NCI-H146 (cell line): ENCODE results near the gene CDK4.
"Not testable (repeated sequence)": the region's sequence is repeated elsewhere in the genome, so short reads cannot be mapped to it uniquely, and the experiment has no call there.

Experiments used
- DNase-seq: peaks from one replicate; lab custom pipeline; 2025; lab: John Stamatoyannopoulos, UW

The CDK4 gene

GRCh38 chr12:57751788-57752667 is at the start of gene CDK4:
CDK4 (minus strand) TSS chr12:57752310; CDS start chr12:57751717, 593 bp downstream.
- DNase-seq = peak; percentile 100

- no peak for DNase-seq
Observed at GRCh38 chr12:57800965-57801364, 48.9 kb upstream of the CDK4 start.

GRCh38 chr12:57797933-57798332 is 45.8 kb upstream of the CDK4 start:
- DNase-seq = no peak

GRCh38 chr12:57796996-57797395 is 44.9 kb upstream of the CDK4 start:
- no peak for DNase-seq

- no peak for DNase-seq
Observed at GRCh38 chr12:57795354-57795753, 43.2 kb upstream of the CDK4 start.

DNA sequence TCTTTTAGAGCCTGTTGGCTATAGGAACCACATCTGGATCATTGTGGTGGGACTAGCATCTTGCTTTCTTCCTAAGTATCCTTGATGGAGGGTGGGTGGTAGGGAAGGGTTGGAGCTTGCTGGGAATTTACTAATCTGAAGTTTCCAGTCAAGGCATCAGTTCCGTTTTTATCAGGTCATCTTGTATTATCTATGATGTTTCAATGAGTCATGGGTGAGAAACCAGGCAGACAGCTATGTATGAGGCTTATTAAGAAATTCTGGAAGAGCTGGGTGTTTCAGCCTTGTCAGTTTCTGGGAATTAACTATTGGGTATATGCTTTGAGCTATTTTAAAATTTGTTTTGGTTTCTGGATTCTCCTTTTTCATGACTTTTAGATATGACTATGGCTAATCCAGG is 41.8 kb upstream of the CDK4 start:
- DNase-seq = no peak

DNA sequence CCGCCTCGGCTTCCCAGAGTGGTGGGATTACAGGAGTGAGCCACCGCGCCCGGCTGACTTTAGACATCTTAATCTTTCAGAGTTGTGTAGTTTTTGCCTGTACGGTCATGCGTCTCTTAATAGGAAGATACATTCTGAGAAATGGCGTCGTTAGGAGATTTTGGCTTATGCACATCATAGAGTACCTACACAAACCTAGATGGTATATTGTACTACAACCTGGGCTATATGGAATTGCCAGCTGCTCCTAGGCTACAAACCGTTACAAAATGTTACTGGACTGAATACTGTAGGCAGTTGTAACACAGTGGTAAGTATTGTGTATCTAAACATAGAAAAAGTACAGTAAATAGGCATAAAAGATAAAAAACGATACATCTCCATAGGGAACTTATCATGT is 31.8 kb upstream of the CDK4 start:
- no peak for DNase-seq

DNA sequence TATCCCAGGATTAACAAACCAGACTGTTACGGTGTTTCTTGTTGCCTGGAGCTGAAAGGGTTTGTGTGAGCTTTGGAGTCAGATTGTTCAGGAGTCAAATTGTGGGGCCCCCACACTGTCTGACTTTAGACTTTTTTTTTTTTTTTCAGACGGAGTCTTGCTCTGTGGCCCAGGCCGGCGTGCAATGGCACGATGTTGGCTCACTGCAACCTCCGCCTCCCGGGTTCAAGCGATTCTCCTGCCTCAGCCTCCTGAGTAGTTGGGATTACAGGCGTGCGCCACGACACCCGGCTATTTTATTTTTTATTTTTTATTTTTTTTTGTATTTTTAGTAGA is 31.3 kb upstream of the CDK4 start:
- no peak for DNase-seq

GRCh38 chr12:57782608-57783465 is 30.7 kb upstream of the CDK4 start, which contains the start of gene TSFM:
TSFM (plus strand) TSS chr12:57782787; CDS start chr12:57782802, 15 bp downstream.
- DNase-seq = peak; percentile 92

DNA sequence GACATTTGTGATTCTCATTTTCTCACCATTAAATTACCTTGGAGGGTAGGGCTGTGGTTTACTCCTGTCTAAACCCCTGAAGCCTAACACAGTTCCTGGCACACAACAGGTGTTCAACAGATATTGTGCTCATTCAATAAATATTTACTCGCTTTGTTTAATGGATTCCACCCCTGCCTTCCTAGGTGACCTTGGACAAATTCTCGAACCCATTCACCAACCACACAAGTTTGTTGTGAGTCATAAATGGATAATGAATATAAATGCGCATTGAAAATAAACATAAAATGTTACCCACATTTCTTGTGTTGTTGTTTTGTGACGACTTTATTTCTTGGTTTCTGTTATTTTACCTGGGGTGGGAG is 30.1 kb upstream of the CDK4 start:
- no peak for DNase-seq

DNA sequence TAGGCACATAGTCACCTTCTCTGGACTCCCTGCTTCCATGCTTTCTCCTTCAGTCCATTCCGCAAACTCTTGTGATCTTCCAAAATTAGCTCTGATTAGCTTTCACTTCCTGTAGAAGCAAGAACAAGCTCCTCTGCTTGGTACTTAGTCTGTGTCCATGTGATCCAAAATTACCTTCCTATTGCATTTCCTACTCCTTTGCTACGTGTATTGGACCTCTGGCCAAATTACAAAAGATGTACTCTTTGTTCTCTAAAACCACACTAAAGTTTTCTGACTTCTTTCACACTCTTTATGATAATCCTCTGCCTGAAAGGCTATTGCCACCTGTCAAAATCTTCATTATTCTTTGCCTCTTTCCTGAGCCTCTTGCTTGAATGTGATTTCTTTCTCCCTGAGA is 29.7 kb upstream of the CDK4 start:
- no peak for DNase-seq

DNA sequence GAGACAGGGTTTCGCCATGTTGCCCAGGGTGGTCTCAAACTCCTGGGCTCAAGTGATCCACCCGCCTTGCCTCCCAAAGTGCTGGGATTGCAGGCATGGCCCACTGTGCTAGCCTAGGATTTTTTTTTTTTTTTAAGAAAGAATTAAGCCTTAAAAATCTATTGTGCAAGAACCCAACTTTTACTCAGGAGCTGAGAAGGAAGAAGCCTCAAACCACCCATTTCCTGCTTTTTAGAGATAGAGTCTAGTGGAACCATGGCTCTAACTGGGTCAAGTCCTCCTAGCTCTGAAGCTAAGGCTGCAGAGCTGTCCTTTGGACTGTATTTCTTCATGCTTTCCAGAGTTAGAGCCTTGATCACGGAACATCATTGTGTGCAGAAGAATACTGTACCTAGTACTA is 29.1 kb upstream of the CDK4 start:
- no peak for DNase-seq

DNA sequence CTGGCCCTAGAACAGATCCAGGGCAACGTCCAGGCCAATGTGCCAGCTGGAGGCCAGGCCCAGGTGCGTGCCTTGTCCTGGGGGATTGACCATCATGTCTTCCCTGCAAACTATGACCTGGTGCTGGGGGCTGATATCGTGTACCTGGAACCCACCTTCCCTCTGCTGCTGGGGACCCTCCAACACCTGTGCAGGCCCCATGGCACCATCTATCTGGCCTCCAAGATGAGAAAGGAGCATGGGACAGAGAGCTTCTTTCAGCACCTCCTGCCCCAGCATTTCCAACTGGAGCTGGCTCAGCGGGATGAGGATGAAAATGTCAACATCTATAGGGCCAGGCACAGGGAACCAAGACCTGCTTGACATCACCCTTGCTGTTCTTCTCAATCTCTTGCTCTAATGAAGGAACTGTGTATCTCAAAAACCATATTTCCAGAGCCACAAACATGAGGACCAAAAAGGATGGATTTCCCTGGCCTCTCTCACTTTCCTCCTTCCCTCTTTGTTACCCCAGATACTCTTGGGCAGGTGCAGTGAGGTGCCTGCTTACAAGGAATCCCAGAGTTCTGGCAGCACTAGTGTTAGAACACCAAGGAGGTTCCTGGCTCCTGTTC is 28.3 kb upstream of the CDK4 start:
- DNase-seq = no peak

DNA sequence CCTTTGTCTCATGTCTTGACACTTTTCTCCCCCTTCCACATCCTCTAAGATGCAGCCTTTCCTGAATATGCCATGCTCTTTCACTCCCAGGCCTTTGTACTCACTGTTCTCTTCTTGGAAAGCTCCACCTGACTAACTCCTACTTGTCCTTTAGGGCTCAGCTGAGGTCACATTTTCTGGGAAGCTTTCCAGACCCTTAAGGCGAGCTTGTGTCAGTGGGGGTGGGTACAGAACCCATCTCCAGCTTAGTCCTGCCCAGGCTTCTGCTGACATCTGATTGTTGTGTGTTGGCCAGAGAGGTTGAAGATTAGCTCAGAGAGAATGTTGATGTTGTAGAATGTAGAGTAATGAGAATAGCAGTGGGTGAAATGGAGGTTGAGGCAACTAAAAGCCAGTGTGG is 27.6 kb upstream of the CDK4 start:
- DNase-seq = no peak

DNA sequence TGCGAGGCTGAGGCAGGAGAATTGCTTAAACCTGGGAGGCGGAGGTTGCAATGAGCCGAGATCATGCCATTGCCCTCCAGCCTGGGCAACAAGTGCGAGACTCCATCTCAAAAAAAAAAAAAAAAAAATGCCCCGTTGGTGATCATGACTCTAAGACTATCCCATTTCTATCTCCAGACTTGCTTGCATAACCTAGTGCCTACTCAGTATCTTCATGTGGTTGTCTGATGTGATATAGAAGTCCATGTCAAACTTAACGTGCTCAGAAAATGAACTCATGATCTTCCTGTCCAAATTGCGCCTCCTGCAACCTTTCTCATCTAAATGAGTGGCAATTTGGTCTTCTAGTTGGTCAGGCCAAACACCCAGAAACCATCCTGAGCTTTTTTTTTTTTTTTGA is 25.8 kb upstream of the CDK4 start:
- DNase-seq = no peak

DNA sequence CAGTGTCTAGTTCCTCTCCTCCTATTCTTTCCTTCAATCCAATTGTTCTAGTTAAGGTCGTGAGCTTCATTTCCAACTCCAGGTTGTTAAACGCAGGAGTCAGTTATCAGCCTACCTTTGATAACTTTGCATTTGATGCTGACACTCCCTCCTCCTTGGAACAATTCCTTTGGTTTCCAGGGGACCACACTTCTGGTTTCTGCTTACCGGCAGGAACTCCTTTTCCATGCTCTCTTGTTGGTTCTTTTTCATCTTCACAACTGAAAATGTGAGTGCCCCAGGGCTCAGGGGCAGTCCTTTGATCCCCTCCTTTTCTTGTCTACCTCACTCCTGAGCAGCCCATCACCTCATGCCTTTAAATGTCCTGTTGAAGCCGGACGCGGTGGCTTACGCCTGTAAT is 25.3 kb upstream of the CDK4 start:
- DNase-seq = no peak

DNA sequence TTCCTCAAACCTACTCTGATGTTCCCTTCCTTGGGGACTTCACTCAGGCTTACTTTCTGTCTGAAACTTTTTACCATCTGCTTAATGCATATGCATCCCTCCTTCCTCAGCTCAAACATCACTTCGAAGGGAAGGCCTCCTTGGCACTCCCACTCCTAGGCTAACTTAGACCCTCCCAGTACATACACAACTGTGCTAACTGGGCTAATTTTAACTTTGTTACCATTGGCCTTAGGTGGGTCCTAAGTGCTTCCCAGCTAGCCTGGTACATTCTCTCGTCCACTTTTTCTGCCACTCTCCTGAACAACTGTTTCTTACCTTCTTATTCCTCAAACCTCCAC is 24.1 kb upstream of the CDK4 start:
- no peak for DNase-seq

DNA sequence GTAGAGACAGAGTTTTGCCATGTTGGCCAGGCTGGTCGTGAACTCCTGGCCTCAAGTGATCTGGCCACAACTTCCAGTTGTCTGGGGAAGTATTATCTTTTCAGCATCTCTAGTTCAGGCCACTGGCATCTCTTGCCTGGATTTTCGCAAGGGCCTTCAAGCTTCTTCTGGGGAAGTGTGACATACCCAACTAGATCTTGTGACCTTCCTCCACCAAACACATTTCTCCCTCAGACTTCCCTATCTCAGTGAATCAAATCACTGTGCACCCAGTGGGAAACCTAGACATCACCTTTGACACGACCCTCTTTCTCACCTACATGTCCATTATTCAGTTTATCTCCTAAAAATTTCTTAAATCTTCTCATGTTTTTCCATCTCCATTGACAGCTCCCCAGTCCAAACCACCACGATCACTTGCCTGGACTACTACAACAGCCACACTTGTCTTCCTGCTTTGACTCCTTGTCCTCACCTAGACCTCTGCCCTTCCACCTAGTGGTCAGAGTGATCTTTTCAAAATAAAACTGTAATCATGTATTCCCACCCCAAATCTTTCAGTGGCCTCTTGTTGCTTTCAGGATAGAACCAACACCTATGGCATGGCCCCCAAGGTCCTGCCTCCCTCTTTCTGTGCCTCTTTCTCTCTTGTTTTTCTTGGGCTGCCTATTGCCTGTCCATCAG is 23.6 kb upstream of the CDK4 start:
- no peak for DNase-seq

- no peak for DNase-seq
Observed at GRCh38 chr12:57775044-57775443, 22.9 kb upstream of the CDK4 start.

GRCh38 chr12:57774634-57775033 is 22.5 kb upstream of the CDK4 start:
- not testable (repeated sequence) for DNase-seq

DNA sequence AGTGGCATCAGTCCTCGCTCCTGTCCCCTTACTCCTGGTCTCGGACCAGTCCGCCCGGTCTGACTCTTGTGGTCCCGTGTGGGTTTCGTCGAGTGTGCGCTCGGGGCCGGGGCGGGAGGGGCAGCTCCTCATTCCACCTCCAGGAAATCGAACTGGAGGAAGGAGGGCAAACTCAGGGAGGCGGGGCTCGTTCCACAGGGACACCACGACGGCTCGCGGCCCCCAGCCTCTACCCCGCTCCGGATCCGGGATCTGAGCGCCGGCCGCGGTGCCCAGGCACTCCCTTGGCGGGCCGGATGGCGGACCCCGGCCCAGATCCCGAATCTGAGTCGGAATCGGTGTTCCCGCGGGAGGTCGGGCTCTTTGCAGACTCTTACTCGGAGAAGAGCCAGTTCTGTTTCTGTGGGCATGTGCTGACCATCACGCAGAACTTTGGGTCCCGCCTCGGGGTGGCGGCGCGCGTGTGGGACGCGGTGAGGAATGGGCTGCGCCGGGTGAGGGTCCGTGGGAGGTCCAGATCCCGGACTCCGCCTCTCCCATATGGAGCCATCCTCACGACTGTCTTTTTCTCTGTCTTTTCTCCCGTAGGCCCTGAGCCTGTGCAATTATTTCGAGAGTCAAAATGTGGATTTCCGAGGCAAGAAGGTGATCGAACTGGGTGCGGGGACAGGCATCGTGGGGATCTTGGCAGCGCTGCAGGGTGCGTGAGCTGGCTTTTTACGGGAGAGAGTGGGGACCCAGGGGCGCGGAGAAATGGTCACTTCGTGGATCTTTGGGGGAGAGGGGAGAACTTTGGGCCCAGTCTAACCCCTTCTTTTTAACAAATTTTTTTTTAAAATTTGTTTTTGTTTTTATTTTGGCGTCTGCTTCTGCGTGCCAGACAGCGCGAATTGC is 20.6 kb upstream of the CDK4 start, which contains the start of gene EEF1AKMT3:
Gene EEF1AKMT3 (plus strand): TSS at position 186 of the 894 bp plus-strand sequence. CDS start 111 bp downstream, at position 297.
- DNase-seq = peak; percentile 72
